Measurements from ENCODE around the gene EFHD2. TPM values are rescaled to one million over a fixed set of nuclear protein-coding genes. Genes with fewer than 3 reads are reported as not detected.

EFHD2 gene
- total and polyA plus RNA-seq, 2 of the 8 experiments (the other 6 are each of a cell fraction or from before 2014, with no cell fraction given): 24.4 to 25.1 TPM

DNA sequence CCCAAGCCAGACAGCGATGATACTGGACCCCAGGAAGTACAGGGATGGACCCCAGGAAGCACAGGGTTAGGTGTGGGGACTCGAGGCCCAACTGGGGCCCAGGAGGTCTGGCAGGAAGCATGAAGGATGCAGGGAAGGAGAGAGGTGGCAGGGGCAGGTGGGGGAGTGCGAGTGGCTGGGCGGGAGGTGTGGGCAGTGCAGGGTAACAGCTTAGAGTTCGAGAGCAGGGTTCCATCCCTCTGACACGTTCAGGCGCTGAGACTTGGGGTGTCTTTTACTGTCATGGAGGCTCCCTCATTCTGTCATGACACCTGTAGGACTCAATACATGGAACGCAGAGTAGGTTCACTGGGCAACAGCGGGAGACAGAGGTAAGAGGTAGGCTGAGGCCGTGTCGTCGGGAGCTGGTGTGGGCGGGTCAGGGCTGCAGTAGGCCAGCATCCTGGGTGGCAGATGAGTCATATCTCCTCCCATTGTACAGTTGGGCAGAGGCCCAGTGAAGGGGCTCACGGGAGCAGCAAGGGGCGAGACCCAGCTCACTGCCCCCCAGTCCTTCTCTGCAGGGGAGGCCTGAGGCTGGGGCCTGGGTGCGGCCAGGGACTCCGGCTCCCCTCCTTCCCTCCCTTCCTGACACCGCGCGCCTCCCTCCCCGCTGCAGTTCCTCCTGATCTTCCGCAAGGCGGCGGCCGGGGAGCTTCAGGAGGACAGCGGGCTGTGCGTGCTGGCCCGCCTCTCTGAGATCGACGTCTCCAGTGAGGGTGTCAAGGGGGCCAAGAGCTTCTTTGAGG lies 17.0 kb downstream of the EFHD2 start (continued):
- TF ChIP-seq POU5F1 (IDR thresholded peaks at IDR 0.05; ENCODE audit: low read depth, low read length): no peak
- TF ChIP-seq RAD21 (IDR thresholded peaks at IDR 0.05 in 1 of 2, conservative IDR thresholded peaks at IDR 0.05 in 1 of 2; ENCODE audit: low read depth in 2 of 2, low read length in 2 of 2): peak; percentile 28 to 47; a peak in 3 of 4 replicates
- no peak for TF ChIP-seq RFX5 (IDR thresholded peaks at IDR 0.05; ENCODE audit: borderline replicate concordance, low read depth, low read length)

Measured in H1 (cell line).